H9 (cell line): Measurements from ENCODE around the gene TTC1. TPM values are rescaled to one million over a fixed set of nuclear protein-coding genes. Genes with fewer than 3 reads are reported as not detected.

ENCODE experiments used
- DNase-seq: peaks from one replicate; pipeline ENCODE4 v3.0.0-alpha.2; 2017
- H2AFZ ChIP-seq: one replicate; pipeline ENCODE4 v1.6.1; 2013; ENCODE audit warnings: mild to moderate bottlenecking, low read length, control low read depth, moderate library complexity
- H2AK5ac ChIP-seq: 2 replicates; pipeline ENCODE4 v1.6.1; 2013; ENCODE audit warnings: low read length, control low read depth, mixed read lengths; ENCODE audit not compliant: insufficient read length
- H2BK120ac ChIP-seq: one replicate; pipeline ENCODE4 v1.6.1; 2013; ENCODE audit warnings: low read depth, mild to moderate bottlenecking, low read length, control low read depth, inconsistent platforms; ENCODE audit not compliant: poor library complexity, severe bottlenecking
- H2BK12ac ChIP-seq: 2 replicates; pipeline ENCODE4 v1.6.1; 2013; ENCODE audit warnings: low read length, control low read depth, mixed read lengths, low read depth; ENCODE audit not compliant: insufficient read length
- H2BK15ac ChIP-seq: 2 replicates; pipeline ENCODE4 v1.6.1; 2013; ENCODE audit warnings: low read depth, low read length, control low read depth
- H2BK20ac ChIP-seq: one replicate; pipeline ENCODE4 v1.6.1; 2013; ENCODE audit warnings: low read depth, mild to moderate bottlenecking, low read length, control low read depth, inconsistent platforms; ENCODE audit not compliant: poor library complexity, severe bottlenecking
- H2BK5ac ChIP-seq: 2 replicates; pipeline ENCODE4 v1.6.1; 2013; ENCODE audit warnings: low read length, control low read depth, mixed read lengths; ENCODE audit not compliant: insufficient read length
- H3K14ac ChIP-seq: 2 replicates; pipeline ENCODE4 v1.6.1; 2013; ENCODE audit warnings: low read length, control low read depth; ENCODE audit not compliant: insufficient read depth
- H3K18ac ChIP-seq: 2 replicates; pipeline ENCODE4 v1.6.1; 2013; ENCODE audit warnings: low read depth, mild to moderate bottlenecking, mixed read lengths, low read length, control low read depth; ENCODE audit not compliant: insufficient read length
- H3K23ac ChIP-seq: 2 replicates; pipeline ENCODE4 v1.6.1; 2013; ENCODE audit warnings: low read length, control low read depth, mixed read lengths, low read depth; ENCODE audit not compliant: insufficient read length
- H3K23me2 ChIP-seq: 2 replicates; pipeline ENCODE4 v1.6.1; 2013; ENCODE audit warnings: low read depth, mild to moderate bottlenecking, mixed read lengths, low read length, control low read depth; ENCODE audit not compliant: insufficient read length, poor library complexity, severe bottlenecking
- H3K27ac ChIP-seq: 2 replicates; pipeline ENCODE4 v1.5.1; 2013; ENCODE audit warnings: low read length, control low read depth, mixed read lengths, low read depth; ENCODE audit not compliant: insufficient read length
- H3K27me3 ChIP-seq: 2 replicates; pipeline ENCODE4 v1.6.1; 2013; ENCODE audit warnings: low read length, control low read depth, inconsistent platforms; ENCODE audit not compliant: insufficient read depth
- H3K4ac ChIP-seq: 2 replicates; pipeline ENCODE4 v1.6.1; 2013; ENCODE audit warnings: low read depth, mild to moderate bottlenecking, control low read depth, inconsistent platforms, low read length, moderate library complexity
- H3K4me1 ChIP-seq: 2 replicates; pipeline ENCODE4 v1.6.1; 2013; ENCODE audit warnings: low read length, control low read depth, inconsistent platforms; ENCODE audit not compliant: insufficient read depth
- H3K4me2 ChIP-seq: 2 replicates; pipeline ENCODE4 v1.6.1; 2013; ENCODE audit warnings: low read length, control low read depth, mixed read lengths; ENCODE audit not compliant: insufficient read length, insufficient read depth
- H3K56ac ChIP-seq: 2 replicates; pipeline ENCODE4 v1.6.1; 2013; ENCODE audit warnings: low read depth, mild to moderate bottlenecking, mixed read lengths, low read length, control low read depth; ENCODE audit not compliant: insufficient read length
- H3K79me1 ChIP-seq: 2 replicates; pipeline ENCODE4 v1.6.1; 2013; ENCODE audit warnings: low read depth, mild to moderate bottlenecking, moderate library complexity, low read length, control low read depth, inconsistent platforms; ENCODE audit not compliant: insufficient read depth, poor library complexity, severe bottlenecking
- H3K79me2 ChIP-seq: 2 replicates; pipeline ENCODE4 v1.6.1; 2013; ENCODE audit warnings: low read length, control low read depth, inconsistent platforms; ENCODE audit not compliant: insufficient read depth
- H3K9ac ChIP-seq: 2 replicates; pipeline ENCODE4 v1.6.1; 2013; ENCODE audit warnings: low read length, control low read depth, mixed read lengths; ENCODE audit not compliant: insufficient read length; ENCODE audit errors: extremely low read depth
- H3K9me3 ChIP-seq: one replicate; pipeline ENCODE4 v1.6.1; 2013; ENCODE audit warnings: low read depth, low read length, inconsistent platforms; ENCODE audit not compliant: control insufficient read depth
- H3T11ph ChIP-seq: one replicate; pipeline ENCODE4 v1.6.1; 2013; ENCODE audit warnings: mild to moderate bottlenecking, low read length, control low read depth, inconsistent platforms
- H4K20me1 ChIP-seq: one replicate; pipeline ENCODE4 v1.6.1; 2013; ENCODE audit not compliant: control insufficient read depth, insufficient read length, insufficient read depth
- H4K5ac ChIP-seq: 2 replicates; pipeline ENCODE4 v1.6.1; 2013; ENCODE audit warnings: low read depth, mild to moderate bottlenecking, mixed read lengths, low read length, control low read depth; ENCODE audit not compliant: insufficient read length
- H4K8ac ChIP-seq: replicated peaks from 2 replicates; pipeline ENCODE4 v1.6.1; 2013; ENCODE audit warnings: low read length, control low read depth, mixed read lengths, low read depth; ENCODE audit not compliant: insufficient read length
- H4K91ac ChIP-seq: 2 replicates; pipeline ENCODE4 v1.6.1; 2013; ENCODE audit warnings: low read depth, mild to moderate bottlenecking, moderate library complexity, mixed read lengths, low read length, control low read depth; ENCODE audit not compliant: insufficient read length
- H3K27ac Mint-ChIP-seq, 3 experiments: 2 replicates in 2 of 3; 3 replicates in 1 of 3; pipeline ENCODE4 v1.8.0; 2020 to 2021; ENCODE audit warnings: mixed read lengths in 3 of 3, mild to moderate bottlenecking in 1 of 3, moderate library complexity in 1 of 3
- H3K27me3 Mint-ChIP-seq: 2 replicates; pipeline ENCODE4 v1.8.0; 2021; ENCODE audit warnings: low read depth, mild to moderate bottlenecking, moderate library complexity, mixed read lengths
- H3K36me3 Mint-ChIP-seq, 3 experiments: 2 replicates in 2 of 3; 3 replicates in 1 of 3; pipeline ENCODE4 v1.8.0; 2020 to 2021; ENCODE audit warnings: low read depth in 3 of 3, mixed read lengths in 3 of 3; ENCODE audit not compliant: insufficient read depth in 1 of 3
- H3K4me1 Mint-ChIP-seq, 2 experiments: 2 replicates each; pipeline ENCODE4 v1.8.0; 2020; ENCODE audit warnings: mixed read lengths in 2 of 2
- H3K4me3 Mint-ChIP-seq, 2 experiments: 2 replicates in 1 of 2; 3 replicates in 1 of 2; pipeline ENCODE4 v1.8.0; 2020 to 2021; ENCODE audit warnings: mild to moderate bottlenecking in 2 of 2, mixed read lengths in 2 of 2, moderate library complexity in 1 of 2
- H3K9me3 Mint-ChIP-seq, 2 experiments: 2 replicates in 1 of 2; 3 replicates in 1 of 2; pipeline ENCODE4 v1.8.0; 2020; ENCODE audit warnings: mild to moderate bottlenecking in 2 of 2, mixed read lengths in 2 of 2, moderate library complexity in 1 of 2
- WGBS: extraction: QIAGEN DNeasy Blood & Tissue Kit; methylation state at CpG from one replicate; pipeline ENCODE4 v1.1.7; 2013; ENCODE audit warnings: missing lambda C conversion rate, low lambda C conversion rate, mixed read lengths; ENCODE audit not compliant: insufficient read length; ENCODE audit errors: extremely low coverage; 5-methylcytosine and 5-hydroxymethylcytosine counted together
- total RNA-seq: library from RNA; stranded (reverse); gene quantifications from 2 replicates; pipeline ENCODE4 v1.2.1, GENCODE V29; 2021
- TF ChIP-seq, protein P1 (sequence below): fragments of 200-600 bp; sonication (generic); conservative IDR thresholded peaks from 3 replicates; pipeline ENCODE4 v1.8.0; 2021; ENCODE audit warnings: antibody characterized with exemption, mild to moderate bottlenecking

Gene TTC1
- total RNA-seq, 1 experiment from 2014 or later: 62.6 TPM

DNA sequence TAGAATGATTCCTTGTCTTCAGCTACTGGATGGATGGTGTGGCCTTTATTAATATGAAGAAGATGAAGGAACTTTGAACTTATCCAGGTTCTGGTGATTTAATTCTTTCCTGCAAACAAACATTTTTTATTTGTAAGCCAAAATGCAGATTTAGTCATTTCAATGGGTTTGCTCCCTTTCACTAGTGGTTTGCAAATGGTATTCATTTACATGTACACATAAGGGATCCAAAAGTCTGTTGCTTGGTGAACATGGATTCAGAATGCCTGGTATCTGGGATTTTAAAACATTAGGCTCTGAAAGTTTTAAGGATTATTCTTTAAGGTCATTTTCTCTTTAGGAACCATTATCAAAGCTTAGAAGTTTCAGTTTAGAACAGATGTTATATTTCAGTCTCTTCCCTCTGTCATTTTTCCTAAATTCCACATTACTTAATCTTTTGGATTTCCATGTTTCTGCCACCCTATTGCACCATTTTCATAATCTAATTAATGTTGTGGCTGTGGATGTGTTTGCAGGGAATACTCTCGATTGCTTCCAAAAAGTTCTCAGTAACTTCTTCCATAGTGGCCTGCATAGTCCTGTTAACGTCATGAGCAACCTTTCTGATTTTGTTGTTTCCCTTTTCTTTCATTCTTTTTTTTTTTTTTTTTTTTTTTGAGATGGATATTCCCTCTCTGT is 10.1 kb downstream of the TTC1 start:
- Mint-ChIP-seq H3K9me3 (no peaks in the 10 kb centered on the region), H3K27ac (no peak overlapping the region), H3K4me3 (no peak overlapping the region), H3K27me3 (no peaks in the 10 kb centered on the region), H3K36me3 (peaks cover 6 to 31% (median 28%) of the 10 kb centered on the region in 3 experiments; a peak in 6 of 7 replicates), H3K4me1 (peaks cover 2 to 6% of the 10 kb centered on the region in 2 experiments; a peak in 3 of 4 replicates)
- Histone ChIP-seq H3K14ac (no peak overlapping the region), H2BK12ac (no peak overlapping the region), H2BK120ac (no peak overlapping the region), H2BK5ac (no peak overlapping the region), H3K27ac (no peak overlapping the region), H2AK5ac (no peak overlapping the region), H3K27me3 (no peaks in the 10 kb centered on the region), H3K4me2 (no peak overlapping the region), H3K9me3 (no peaks in the 10 kb centered on the region), H3K18ac (no peak overlapping the region), H3K4me1 (no peaks in the 10 kb centered on the region), H3T11ph (no peak overlapping the region), H3K23ac (no peak overlapping the region), H4K8ac (no peak overlapping the region), H2BK20ac (no peak overlapping the region), H4K5ac (no peak overlapping the region), H2AFZ (no peak overlapping the region), H3K23me2 (no peaks in the 10 kb centered on the region), H2BK15ac (no peak overlapping the region), H3K56ac (no peak overlapping the region), H3K79me1 (peaks cover 5% of the 10 kb centered on the region), H4K20me1 (no peaks in the 10 kb centered on the region), H3K4ac (no peak overlapping the region), H4K91ac (no peak overlapping the region), H3K9ac (peak overlapping the region; percentile 37), H3K79me2 (peaks cover 2% of the 10 kb centered on the region; the same call in 1 of the 2 replicates)
- no CpG with 5 or more reads among the region's 2 CpGs for WGBS
- TF ChIP-seq, protein P1, sequence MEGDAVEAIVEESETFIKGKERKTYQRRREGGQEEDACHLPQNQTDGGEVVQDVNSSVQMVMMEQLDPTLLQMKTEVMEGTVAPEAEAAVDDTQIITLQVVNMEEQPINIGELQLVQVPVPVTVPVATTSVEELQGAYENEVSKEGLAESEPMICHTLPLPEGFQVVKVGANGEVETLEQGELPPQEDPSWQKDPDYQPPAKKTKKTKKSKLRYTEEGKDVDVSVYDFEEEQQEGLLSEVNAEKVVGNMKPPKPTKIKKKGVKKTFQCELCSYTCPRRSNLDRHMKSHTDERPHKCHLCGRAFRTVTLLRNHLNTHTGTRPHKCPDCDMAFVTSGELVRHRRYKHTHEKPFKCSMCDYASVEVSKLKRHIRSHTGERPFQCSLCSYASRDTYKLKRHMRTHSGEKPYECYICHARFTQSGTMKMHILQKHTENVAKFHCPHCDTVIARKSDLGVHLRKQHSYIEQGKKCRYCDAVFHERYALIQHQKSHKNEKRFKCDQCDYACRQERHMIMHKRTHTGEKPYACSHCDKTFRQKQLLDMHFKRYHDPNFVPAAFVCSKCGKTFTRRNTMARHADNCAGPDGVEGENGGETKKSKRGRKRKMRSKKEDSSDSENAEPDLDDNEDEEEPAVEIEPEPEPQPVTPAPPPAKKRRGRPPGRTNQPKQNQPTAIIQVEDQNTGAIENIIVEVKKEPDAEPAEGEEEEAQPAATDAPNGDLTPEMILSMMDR: no peak
- DNase-seq: no peak
